ENCODE measurements around the gene UBR2.

The UBR2 gene

DNA sequence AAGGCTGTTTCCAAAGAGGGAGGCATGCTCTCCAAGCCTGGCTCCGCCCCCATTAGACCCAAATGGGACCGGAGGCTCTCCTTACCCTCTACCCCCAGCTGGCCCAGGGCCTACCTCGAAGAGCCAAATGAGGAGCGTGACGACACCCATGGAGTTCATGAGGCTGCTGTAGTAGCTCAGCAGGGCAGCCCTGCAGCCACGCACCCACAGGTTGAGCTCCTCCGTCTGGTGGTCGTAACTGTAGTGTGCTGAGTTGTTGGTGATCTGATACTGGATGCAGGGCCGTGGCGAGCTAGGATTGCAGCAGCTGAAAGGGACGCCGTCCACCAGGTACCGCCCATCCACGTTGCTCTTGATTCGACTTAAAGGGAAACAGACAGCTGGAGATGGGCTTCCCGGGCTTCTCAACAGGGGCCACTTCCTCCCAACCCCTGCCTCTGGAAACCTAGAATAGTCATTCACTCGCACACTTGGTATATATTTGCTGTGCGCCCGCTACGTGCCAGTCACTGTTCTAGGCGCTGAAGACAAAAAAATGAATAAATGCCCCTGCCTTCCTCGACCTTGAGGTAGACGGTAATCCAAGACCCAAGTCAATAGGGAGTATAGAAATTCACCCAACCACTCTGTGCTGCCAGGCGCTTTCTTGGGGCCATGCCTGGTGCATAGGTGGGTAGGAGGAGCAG is 140.6 kb downstream of the UBR2 start:
- no peak overlapping the region for H3K4me3 ChIP-seq (ENCODE audit: low read depth, low read length)

DNA sequence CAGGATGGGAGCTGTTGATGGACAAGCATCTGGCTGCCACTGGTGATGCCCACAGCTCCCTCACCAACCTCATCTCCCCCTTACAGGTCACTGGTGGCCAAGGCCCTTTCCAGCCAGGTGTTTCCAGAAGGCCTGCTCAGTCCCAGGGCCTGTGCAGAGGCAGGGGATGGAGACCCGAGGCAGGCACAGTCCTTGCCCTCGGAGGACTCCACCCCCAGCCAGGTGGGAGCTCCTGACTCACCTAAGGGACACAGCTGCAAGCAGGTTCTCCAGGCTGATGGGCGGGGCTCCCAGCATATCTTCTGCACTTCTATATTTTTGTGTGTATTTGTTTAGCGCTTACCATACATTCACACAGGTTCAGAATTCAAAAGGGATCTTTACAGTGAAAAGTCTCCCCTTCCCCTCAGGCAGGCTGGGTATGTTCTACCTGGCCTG is 141.1 kb downstream of the UBR2 start:
- Histone ChIP-seq H3K79me2 (ENCODE audit: control insufficient read depth, insufficient read depth, low read length, unreplicated experiment) (no peaks in the 10 kb centered on the region), H3K27ac (ENCODE audit: low read depth, low read length) (no peak overlapping the region), H3K27me3 (ENCODE audit: insufficient read depth, low read length) (no peaks in the 10 kb centered on the region), H2AFZ (ENCODE audit: low read length, unreplicated experiment) (no peak overlapping the region), H3K4me3 (ENCODE audit: low read depth, low read length) (no peak overlapping the region), H3K36me3 (ENCODE audit: insufficient read depth, low read length) (no peaks in the 10 kb centered on the region), H3K4me1 (ENCODE audit: control insufficient read depth, insufficient read depth, low read length, unreplicated experiment) (peaks cover 8% of the 10 kb centered on the region)

More for the DNA sequence above, 140.6 kb downstream of the UBR2 start:
- Histone ChIP-seq H3K79me2 (ENCODE audit: control insufficient read depth, insufficient read depth, low read length, unreplicated experiment) (no peaks in the 10 kb centered on the region), H3K36me3 (ENCODE audit: insufficient read depth, low read length) (no peaks in the 10 kb centered on the region), H3K27me3 (ENCODE audit: insufficient read depth, low read length) (no peaks in the 10 kb centered on the region), H3K4me1 (ENCODE audit: control insufficient read depth, insufficient read depth, low read length, unreplicated experiment) (peaks cover 8% of the 10 kb centered on the region), H2AFZ (ENCODE audit: low read length, unreplicated experiment) (no peak overlapping the region), H3K27ac (ENCODE audit: low read depth, low read length) (no peak overlapping the region)

DNA sequence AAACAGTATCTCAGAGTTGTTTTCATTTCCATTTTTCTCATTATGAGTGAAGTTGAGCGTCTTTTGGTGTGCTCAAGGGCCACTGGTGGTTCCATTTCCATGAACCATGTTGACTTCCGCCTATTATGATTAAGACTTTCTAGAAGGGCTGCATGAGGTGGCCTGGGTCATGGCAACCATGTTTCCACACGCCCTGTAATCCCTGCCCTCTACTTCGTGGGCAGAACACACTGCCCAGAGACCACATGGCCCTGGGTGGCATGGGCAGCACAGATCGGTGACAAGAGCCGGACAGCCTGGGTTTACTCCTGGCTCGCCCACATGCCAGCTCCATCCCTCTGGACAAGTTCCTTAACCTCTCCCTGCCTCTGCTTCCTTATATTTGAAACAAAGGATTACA is 143.8 kb downstream of the UBR2 start:
- H3K4me1 ChIP-seq (ENCODE audit: control insufficient read depth, insufficient read depth, low read length, unreplicated experiment) = no peaks in the 10 kb centered on the region
- no peaks in the 10 kb centered on the region for H3K36me3 ChIP-seq (ENCODE audit: insufficient read depth, low read length)

DNA sequence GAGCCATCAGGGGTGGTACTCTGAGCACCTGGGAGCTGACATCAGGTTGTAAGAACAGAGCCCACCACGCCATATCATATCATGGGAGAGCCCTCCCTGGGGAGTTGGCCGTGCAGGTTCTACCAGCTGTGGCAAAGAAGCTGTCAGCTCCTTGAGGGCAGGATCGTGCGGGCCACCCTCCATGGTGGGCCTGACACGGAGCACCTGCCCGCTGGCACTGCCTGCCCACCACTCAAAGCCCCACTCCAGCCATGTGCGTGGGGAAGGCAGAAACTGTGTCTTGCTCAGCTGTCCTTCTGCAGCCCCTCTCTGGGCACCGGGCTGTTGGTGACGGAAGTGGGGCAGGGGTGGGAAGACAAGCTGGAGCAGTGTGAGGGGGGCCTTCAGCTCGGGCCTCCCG is 144.3 kb downstream of the UBR2 start:
- Histone ChIP-seq H3K27me3 (ENCODE audit: insufficient read depth, low read length) (no peaks in the 10 kb centered on the region), H3K36me3 (ENCODE audit: insufficient read depth, low read length) (no peaks in the 10 kb centered on the region), H2AFZ (ENCODE audit: low read length, unreplicated experiment) (no peak overlapping the region), H3K27ac (ENCODE audit: low read depth, low read length) (no peak overlapping the region), H3K4me3 (ENCODE audit: low read depth, low read length) (no peak overlapping the region), H3K4me1 (ENCODE audit: control insufficient read depth, insufficient read depth, low read length, unreplicated experiment) (no peaks in the 10 kb centered on the region), H3K79me2 (ENCODE audit: control insufficient read depth, insufficient read depth, low read length, unreplicated experiment) (no peaks in the 10 kb centered on the region)

More for the DNA sequence above, 143.8 kb downstream of the UBR2 start:
- Histone ChIP-seq H2AFZ (ENCODE audit: low read length, unreplicated experiment) (no peak overlapping the region), H3K4me3 (ENCODE audit: low read depth, low read length) (no peak overlapping the region), H3K27me3 (ENCODE audit: insufficient read depth, low read length) (no peaks in the 10 kb centered on the region), H3K27ac (ENCODE audit: low read depth, low read length) (no peak overlapping the region), H3K79me2 (ENCODE audit: control insufficient read depth, insufficient read depth, low read length, unreplicated experiment) (no peaks in the 10 kb centered on the region)

DNA sequence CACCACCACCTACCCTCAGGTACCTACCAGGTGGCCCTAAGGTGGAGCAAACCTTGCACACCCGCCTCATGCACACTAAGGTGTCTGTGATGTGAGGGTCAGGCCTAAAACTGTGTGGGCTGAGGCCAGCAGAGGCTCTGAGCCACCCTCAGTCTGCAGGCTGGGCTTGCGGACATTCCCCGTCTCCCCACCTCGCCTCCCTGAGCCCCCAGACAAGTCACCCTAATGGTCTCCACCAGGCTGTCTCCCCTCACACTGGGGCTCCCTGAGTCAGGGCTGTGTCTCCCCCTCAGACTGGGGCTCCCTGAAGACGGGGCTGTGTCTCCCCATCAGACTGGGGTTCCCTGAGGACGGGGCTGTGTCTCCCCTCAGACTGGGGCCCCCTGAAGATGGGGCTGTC is 146.0 kb downstream of the UBR2 start:
- no peaks in the 10 kb centered on the region for H3K79me2 ChIP-seq (ENCODE audit: control insufficient read depth, insufficient read depth, low read length, unreplicated experiment)
- H3K27me3 ChIP-seq (ENCODE audit: insufficient read depth, low read length) = no peaks in the 10 kb centered on the region
- peaks cover 6% of the 10 kb centered on the region for H3K4me1 ChIP-seq (ENCODE audit: control insufficient read depth, insufficient read depth, low read length, unreplicated experiment)
- H3K27ac ChIP-seq (ENCODE audit: low read depth, low read length) = no peak overlapping the region
- no peak overlapping the region for H2AFZ ChIP-seq (ENCODE audit: low read length, unreplicated experiment)
- H3K4me3 ChIP-seq (ENCODE audit: low read depth, low read length) = no peak overlapping the region
- H3K36me3 ChIP-seq (ENCODE audit: insufficient read depth, low read length) = no peaks in the 10 kb centered on the region

DNA sequence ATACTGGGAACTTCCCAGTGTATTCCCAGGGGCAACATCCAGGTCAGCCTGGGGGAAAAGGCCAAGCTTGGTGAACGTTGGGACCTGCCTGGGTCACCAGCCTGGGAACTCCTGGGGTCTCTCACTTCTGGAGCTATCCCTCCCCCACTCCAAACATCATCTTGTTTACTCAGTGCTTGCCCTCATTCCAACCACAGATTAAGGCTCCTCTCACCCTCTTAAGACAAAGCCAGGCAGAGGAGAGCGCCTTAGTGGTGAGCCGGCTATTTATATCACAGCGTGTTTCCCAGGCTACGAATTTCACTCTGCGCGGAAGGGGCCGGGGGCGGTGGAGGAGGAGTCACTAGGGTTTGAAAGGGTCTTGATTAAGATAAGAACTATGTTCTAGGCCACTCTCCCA is 146.5 kb downstream of the UBR2 start:
- Histone ChIP-seq H2AFZ (ENCODE audit: low read length, unreplicated experiment) (no peak overlapping the region), H3K27ac (ENCODE audit: low read depth, low read length) (no peak overlapping the region), H3K4me1 (ENCODE audit: control insufficient read depth, insufficient read depth, low read length, unreplicated experiment) (peaks cover 6% of the 10 kb centered on the region), H3K79me2 (ENCODE audit: control insufficient read depth, insufficient read depth, low read length, unreplicated experiment) (no peaks in the 10 kb centered on the region), H3K4me3 (ENCODE audit: low read depth, low read length) (no peak overlapping the region), H3K36me3 (ENCODE audit: insufficient read depth, low read length) (no peaks in the 10 kb centered on the region), H3K27me3 (ENCODE audit: insufficient read depth, low read length) (no peaks in the 10 kb centered on the region)

DNA sequence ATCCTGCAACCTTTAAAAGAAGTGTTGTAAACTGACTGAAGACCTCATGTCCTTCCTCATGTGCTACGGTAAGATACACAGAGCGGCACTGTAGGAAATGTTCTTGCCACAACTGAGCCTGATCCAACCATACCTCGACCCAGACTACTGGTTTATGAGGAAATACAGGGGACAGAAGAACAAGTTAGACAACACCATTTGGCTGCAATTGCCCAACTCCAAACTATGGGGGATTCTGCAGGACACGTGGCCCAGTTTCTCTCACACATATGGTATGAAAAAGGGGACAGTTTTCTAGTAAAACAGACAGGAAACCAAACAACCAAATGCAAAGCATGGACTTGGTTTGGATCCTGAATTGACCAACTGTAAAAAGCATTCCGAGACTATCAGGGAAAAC is 148.1 kb downstream of the UBR2 start:
- Histone ChIP-seq H3K36me3 (ENCODE audit: insufficient read depth, low read length) (no peaks in the 10 kb centered on the region), H3K27me3 (ENCODE audit: insufficient read depth, low read length) (no peaks in the 10 kb centered on the region), H3K4me3 (ENCODE audit: low read depth, low read length) (no peak overlapping the region), H3K27ac (ENCODE audit: low read depth, low read length) (no peak overlapping the region), H2AFZ (ENCODE audit: low read length, unreplicated experiment) (no peak overlapping the region), H3K4me1 (ENCODE audit: control insufficient read depth, insufficient read depth, low read length, unreplicated experiment) (peaks cover 6% of the 10 kb centered on the region), H3K79me2 (ENCODE audit: control insufficient read depth, insufficient read depth, low read length, unreplicated experiment) (no peaks in the 10 kb centered on the region)

DNA sequence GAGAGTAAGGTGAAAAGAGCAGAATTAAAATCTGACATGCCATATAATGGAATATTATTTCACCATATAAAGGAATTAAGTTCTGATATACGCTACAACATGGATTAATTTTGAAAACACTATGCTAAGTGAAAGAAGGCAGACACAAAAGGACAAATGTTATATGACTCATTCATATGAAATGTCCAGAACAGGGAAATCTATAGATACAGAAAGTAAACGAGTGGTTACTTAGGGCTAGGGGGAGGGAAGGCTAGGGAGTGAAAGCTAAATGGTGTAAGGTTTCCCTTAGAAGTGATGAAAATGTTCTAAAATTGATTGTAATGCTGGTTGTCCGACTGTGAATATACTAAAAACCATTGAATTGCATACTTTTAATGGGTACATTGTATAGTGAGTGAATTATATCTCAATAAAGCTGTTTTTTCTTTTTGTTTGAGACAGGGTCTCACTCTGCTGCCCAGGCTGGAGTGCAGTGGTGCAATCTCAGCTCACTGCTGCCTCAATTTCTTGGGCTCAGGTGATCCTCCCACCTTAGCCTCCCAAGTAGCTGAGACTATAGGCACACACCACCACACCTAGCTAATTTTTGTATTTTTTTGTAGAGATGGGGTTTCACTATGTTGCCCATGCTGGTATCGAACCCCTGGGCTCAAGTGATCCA is 150.4 kb downstream of the UBR2 start:
- Histone ChIP-seq H3K27me3 (ENCODE audit: insufficient read depth, low read length) (no peaks in the 10 kb centered on the region), H2AFZ (ENCODE audit: low read length, unreplicated experiment) (peak overlapping the region; percentile 29)

DNA sequence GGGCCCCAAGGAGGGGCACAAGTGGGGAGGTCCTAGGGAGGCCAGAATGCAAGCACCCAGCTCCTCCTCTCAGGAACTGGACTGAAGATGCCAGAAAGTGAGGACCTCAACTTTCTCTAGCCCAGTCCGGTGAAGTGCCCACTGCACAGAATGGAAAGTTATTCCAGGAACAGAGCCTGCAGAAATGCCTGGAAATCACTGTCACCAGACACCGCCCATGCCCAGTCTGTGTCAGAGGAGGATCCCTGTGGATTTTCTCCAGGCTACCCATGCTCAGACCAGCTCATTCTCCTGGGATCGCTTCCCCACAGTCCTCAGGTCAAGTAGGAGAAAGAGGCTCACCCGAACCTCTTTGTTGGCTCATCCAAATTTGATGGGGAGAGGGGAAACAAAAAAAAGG is 152.0 kb downstream of the UBR2 start:
- Histone ChIP-seq H3K27ac (ENCODE audit: low read depth, low read length) (no peak overlapping the region), H3K36me3 (ENCODE audit: insufficient read depth, low read length) (no peaks in the 10 kb centered on the region), H2AFZ (ENCODE audit: low read length, unreplicated experiment) (no peak overlapping the region)

More for the DNA sequence above, 150.4 kb downstream of the UBR2 start:
- H3K36me3 ChIP-seq (ENCODE audit: insufficient read depth, low read length) = no peaks in the 10 kb centered on the region
- no peaks in the 10 kb centered on the region for H3K79me2 ChIP-seq (ENCODE audit: control insufficient read depth, insufficient read depth, low read length, unreplicated experiment)
- H3K4me3 ChIP-seq (ENCODE audit: low read depth, low read length) = no peak overlapping the region
- peaks cover 6% of the 10 kb centered on the region for H3K4me1 ChIP-seq (ENCODE audit: control insufficient read depth, insufficient read depth, low read length, unreplicated experiment)
- peak overlapping the region; percentile 48 for H3K27ac ChIP-seq (ENCODE audit: low read depth, low read length)

DNA sequence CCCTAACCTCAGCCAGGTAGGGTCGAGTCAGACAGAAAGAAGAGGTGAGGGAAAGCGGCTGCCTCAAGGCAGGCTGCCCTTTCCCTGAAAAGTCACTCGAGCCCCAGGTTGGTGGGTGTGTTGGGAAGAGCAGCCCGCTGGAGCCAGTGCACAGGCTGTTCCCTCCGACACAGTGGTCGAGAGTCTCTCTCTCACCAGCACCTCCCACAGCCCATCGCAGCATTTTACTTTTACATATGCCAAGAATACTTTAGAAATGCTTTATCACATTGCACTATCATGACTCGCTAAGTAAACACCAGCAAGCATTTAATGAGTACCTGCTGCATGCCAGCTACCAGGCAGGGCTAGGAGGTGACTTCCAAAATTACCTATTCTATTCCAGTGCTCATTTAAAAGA is 156.9 kb downstream of the UBR2 start:
- peaks cover 9% of the 10 kb centered on the region for H3K4me1 ChIP-seq (ENCODE audit: control insufficient read depth, insufficient read depth, low read length, unreplicated experiment)

More for the DNA sequence above, 152.0 kb downstream of the UBR2 start:
- H3K27me3 ChIP-seq (ENCODE audit: insufficient read depth, low read length) = no peaks in the 10 kb centered on the region
- no peak overlapping the region for H3K4me3 ChIP-seq (ENCODE audit: low read depth, low read length)
- H3K4me1 ChIP-seq (ENCODE audit: control insufficient read depth, insufficient read depth, low read length, unreplicated experiment) = peaks cover 12% of the 10 kb centered on the region
- H3K79me2 ChIP-seq (ENCODE audit: control insufficient read depth, insufficient read depth, low read length, unreplicated experiment) = no peaks in the 10 kb centered on the region

DNA sequence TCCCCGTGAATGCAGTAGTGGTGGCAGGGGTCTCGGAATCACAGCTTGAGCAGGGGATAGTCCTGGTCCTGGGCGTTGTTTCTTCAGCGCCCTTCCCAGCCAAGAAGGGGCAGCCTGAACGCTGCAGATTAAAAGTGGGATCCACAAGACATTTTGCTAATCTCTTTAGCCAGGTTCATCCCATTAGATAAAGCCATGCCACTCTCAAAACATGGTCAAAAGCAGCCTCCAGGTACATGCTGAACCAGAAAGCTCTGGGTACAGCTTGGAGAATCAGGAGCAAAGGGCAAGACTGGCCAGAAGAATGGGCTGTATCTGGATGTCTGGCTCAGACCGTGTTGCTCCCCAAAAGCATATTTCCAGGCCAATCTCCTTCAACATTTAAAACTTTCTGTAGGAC is 158.7 kb downstream of the UBR2 start, which contains the start of gene PRPH2:
Gene PRPH2 (minus strand): TSS at position 101 of the 400 bp plus-strand sequence. CDS start 263 bp downstream, outside the sequence.
- H3K36me3 ChIP-seq (ENCODE audit: insufficient read depth, low read length) = no peaks in the 10 kb centered on the region
- no peaks in the 10 kb centered on the region for H3K79me2 ChIP-seq (ENCODE audit: control insufficient read depth, insufficient read depth, low read length, unreplicated experiment)
- H3K27ac ChIP-seq (ENCODE audit: low read depth, low read length) = no peak within 1 kb of the TSS
- H3K4me3 ChIP-seq (ENCODE audit: low read depth, low read length) = no peak within 1 kb of the TSS
- H3K27me3 ChIP-seq (ENCODE audit: insufficient read depth, low read length) = no peaks in the 10 kb centered on the region
- H2AFZ ChIP-seq (ENCODE audit: low read length, unreplicated experiment) = no peak within 1 kb of the TSS
- H3K4me1 ChIP-seq (ENCODE audit: control insufficient read depth, insufficient read depth, low read length, unreplicated experiment) = peaks cover 21% of the 10 kb centered on the region

More for the DNA sequence above, 156.9 kb downstream of the UBR2 start:
- H3K79me2 ChIP-seq (ENCODE audit: control insufficient read depth, insufficient read depth, low read length, unreplicated experiment) = no peaks in the 10 kb centered on the region
- no peak overlapping the region for H2AFZ ChIP-seq (ENCODE audit: low read length, unreplicated experiment)
- H3K27me3 ChIP-seq (ENCODE audit: insufficient read depth, low read length) = no peaks in the 10 kb centered on the region
- H3K36me3 ChIP-seq (ENCODE audit: insufficient read depth, low read length) = no peaks in the 10 kb centered on the region
- no peak overlapping the region for H3K4me3 ChIP-seq (ENCODE audit: low read depth, low read length)
- H3K27ac ChIP-seq (ENCODE audit: low read depth, low read length) = no peak overlapping the region
